Activated naive CD8-positive, alpha-beta T cell treated with anti-CD3 and anti-CD28 coated beads, Interleukin-2, amount 50 U/mL, for 24 hours (primary cell): ENCODE measurements around the gene COL8A1.

Experiments
- ATAC-seq: fragments of 150-1000 bp; cut with Tn5 transposase; one replicate; pipeline ENCODE4 v1.10.0; 2021
- DNase-seq: peaks from one replicate; pipeline ENCODE4 v3.0.0; 2021
- H3K27ac Mint-ChIP-seq: one replicate; pipeline ENCODE4 v1.8.0; 2021; ENCODE audit warnings: mild to moderate bottlenecking, mixed read lengths
- H3K27me3 Mint-ChIP-seq: one replicate; pipeline ENCODE4 v1.8.0; 2021; ENCODE audit warnings: mixed read lengths
- H3K36me3 Mint-ChIP-seq: one replicate; pipeline ENCODE4 v1.8.0; 2021; ENCODE audit warnings: low read depth, mixed read lengths
- H3K4me1 Mint-ChIP-seq: one replicate; pipeline ENCODE4 v1.8.0; 2021; ENCODE audit warnings: mixed read lengths
- H3K4me3 Mint-ChIP-seq: one replicate; pipeline ENCODE4 v1.8.0; 2021; ENCODE audit warnings: mild to moderate bottlenecking, moderate library complexity, mixed read lengths
- H3K9me3 Mint-ChIP-seq: one replicate; pipeline ENCODE4 v1.8.0; 2021; ENCODE audit warnings: mixed read lengths

The COL8A1 gene

GRCh38 chr3:99761415-99762165, 123.2 kb downstream of the COL8A1 start:
- no peak for ATAC-seq
- Mint-ChIP-seq H3K9me3 (no peaks in the 10 kb centered on the region), H3K27me3 (peaks cover 7% of the 10 kb centered on the region), H3K4me1 (no peaks in the 10 kb centered on the region), H3K36me3 (no peaks in the 10 kb centered on the region), H3K27ac (no peak overlapping the region), H3K4me3 (no peak overlapping the region)
- no peak for DNase-seq

- no peak for DNase-seq
- H3K36me3 Mint-ChIP-seq = no peaks in the 10 kb centered on the region
- no peak for ATAC-seq
- H3K4me3 Mint-ChIP-seq = no peak overlapping the region
- no peaks in the 10 kb centered on the region for H3K9me3 Mint-ChIP-seq
- peaks cover 5% of the 10 kb centered on the region for H3K27me3 Mint-ChIP-seq
- H3K27ac Mint-ChIP-seq = no peak overlapping the region
- no peaks in the 10 kb centered on the region for H3K4me1 Mint-ChIP-seq
These were observed 124.5 kb downstream of the COL8A1 start for GRCh38 chr3:99762901-99763300.

- H3K4me3 Mint-ChIP-seq = no peak overlapping the region
- no peak for ATAC-seq
These were observed 126.0 kb downstream of the COL8A1 start for GRCh38 chr3:99764377-99764776.

GRCh38 chr3:99765042-99765942, 126.9 kb downstream of the COL8A1 start:
- no peaks in the 10 kb centered on the region for H3K36me3 Mint-ChIP-seq
- H3K9me3 Mint-ChIP-seq = no peaks in the 10 kb centered on the region
- no peaks in the 10 kb centered on the region for H3K4me1 Mint-ChIP-seq
- H3K27ac Mint-ChIP-seq = no peak overlapping the region
- H3K27me3 Mint-ChIP-seq = peaks cover 6% of the 10 kb centered on the region
- DNase-seq = no peak
- H3K4me3 Mint-ChIP-seq = no peak overlapping the region
- no peak for ATAC-seq

More at GRCh38 chr3:99764377-99764776, 126.0 kb downstream of the COL8A1 start:
- Mint-ChIP-seq H3K27me3 (peaks cover 5% of the 10 kb centered on the region), H3K9me3 (no peaks in the 10 kb centered on the region), H3K27ac (no peak overlapping the region), H3K36me3 (no peaks in the 10 kb centered on the region), H3K4me1 (no peaks in the 10 kb centered on the region)
- DNase-seq = no peak

- no peak overlapping the region for H3K4me3 Mint-ChIP-seq
- H3K4me1 Mint-ChIP-seq = no peaks in the 10 kb centered on the region
- H3K36me3 Mint-ChIP-seq = no peaks in the 10 kb centered on the region
- no peak overlapping the region for H3K27ac Mint-ChIP-seq
- H3K27me3 Mint-ChIP-seq = peaks cover 5% of the 10 kb centered on the region
- no peaks in the 10 kb centered on the region for H3K9me3 Mint-ChIP-seq
- ATAC-seq (no peak), DNase-seq (no peak)
These were observed 128.9 kb downstream of the COL8A1 start for GRCh38 chr3:99767291-99767690.

GRCh38 chr3:99768126-99768525, 129.7 kb downstream of the COL8A1 start:
- peaks cover 5% of the 10 kb centered on the region for H3K27me3 Mint-ChIP-seq
- DNase-seq (no peak), ATAC-seq (no peak)
- H3K27ac Mint-ChIP-seq = no peak overlapping the region
- H3K4me1 Mint-ChIP-seq = no peaks in the 10 kb centered on the region
- no peak overlapping the region for H3K4me3 Mint-ChIP-seq
- H3K9me3 Mint-ChIP-seq = no peaks in the 10 kb centered on the region
- no peaks in the 10 kb centered on the region for H3K36me3 Mint-ChIP-seq

GRCh38 chr3:99768808-99769501, 130.6 kb downstream of the COL8A1 start:
- ATAC-seq (no peak), DNase-seq (no peak)
- Mint-ChIP-seq H3K4me1 (no peaks in the 10 kb centered on the region), H3K9me3 (no peaks in the 10 kb centered on the region), H3K36me3 (no peaks in the 10 kb centered on the region), H3K27ac (no peak overlapping the region), H3K27me3 (peaks cover 5% of the 10 kb centered on the region), H3K4me3 (no peak overlapping the region)

GRCh38 chr3:99772171-99772570, 133.8 kb downstream of the COL8A1 start:
- Mint-ChIP-seq H3K4me1 (no peaks in the 10 kb centered on the region), H3K27ac (no peak overlapping the region), H3K9me3 (no peaks in the 10 kb centered on the region), H3K36me3 (no peaks in the 10 kb centered on the region), H3K27me3 (peaks cover 7% of the 10 kb centered on the region), H3K4me3 (no peak overlapping the region)
- ATAC-seq = no peak
- no peak for DNase-seq

- Mint-ChIP-seq H3K4me1 (no peaks in the 10 kb centered on the region), H3K27me3 (peaks cover 9% of the 10 kb centered on the region), H3K9me3 (no peaks in the 10 kb centered on the region), H3K4me3 (no peak overlapping the region), H3K36me3 (no peaks in the 10 kb centered on the region), H3K27ac (no peak overlapping the region)
- ATAC-seq (no peak), DNase-seq (no peak)
These were observed 134.3 kb downstream of the COL8A1 start for GRCh38 chr3:99772671-99773070.

- peaks cover 17% of the 10 kb centered on the region for H3K27me3 Mint-ChIP-seq
- no peaks in the 10 kb centered on the region for H3K36me3 Mint-ChIP-seq
- ATAC-seq = peak; percentile 73
- no peak overlapping the region for H3K4me3 Mint-ChIP-seq
- no peaks in the 10 kb centered on the region for H3K9me3 Mint-ChIP-seq
- DNase-seq = no peak
- no peak overlapping the region for H3K27ac Mint-ChIP-seq
- no peaks in the 10 kb centered on the region for H3K4me1 Mint-ChIP-seq
These were observed 136.1 kb downstream of the COL8A1 start for GRCh38 chr3:99774467-99774866.

GRCh38 chr3:99776516-99777209, 138.3 kb downstream of the COL8A1 start:
- H3K27me3 Mint-ChIP-seq = peaks cover 16% of the 10 kb centered on the region
- no peak overlapping the region for H3K27ac Mint-ChIP-seq
- H3K4me1 Mint-ChIP-seq = no peaks in the 10 kb centered on the region
- no peaks in the 10 kb centered on the region for H3K36me3 Mint-ChIP-seq
- no peak overlapping the region for H3K4me3 Mint-ChIP-seq
- DNase-seq (no peak), ATAC-seq (no peak)
- H3K9me3 Mint-ChIP-seq = no peaks in the 10 kb centered on the region

GRCh38 chr3:99777210-99777549, 138.8 kb downstream of the COL8A1 start:
- H3K4me1 Mint-ChIP-seq = no peaks in the 10 kb centered on the region
- no peak overlapping the region for H3K27ac Mint-ChIP-seq
- no peak overlapping the region for H3K4me3 Mint-ChIP-seq
- H3K36me3 Mint-ChIP-seq = no peaks in the 10 kb centered on the region
- ATAC-seq (no peak), DNase-seq (no peak)
- peaks cover 16% of the 10 kb centered on the region for H3K27me3 Mint-ChIP-seq
- H3K9me3 Mint-ChIP-seq = no peaks in the 10 kb centered on the region

- no peaks in the 10 kb centered on the region for H3K36me3 Mint-ChIP-seq
- H3K27me3 Mint-ChIP-seq = peaks cover 16% of the 10 kb centered on the region
- no peak for DNase-seq
These were observed 139.3 kb downstream of the COL8A1 start for GRCh38 chr3:99777708-99778107.

GRCh38 chr3:99780749-99781148, 142.4 kb downstream of the COL8A1 start:
- ATAC-seq (no peak), DNase-seq (no peak)
- Mint-ChIP-seq H3K36me3 (no peaks in the 10 kb centered on the region), H3K4me1 (no peaks in the 10 kb centered on the region), H3K9me3 (no peaks in the 10 kb centered on the region), H3K27ac (no peak overlapping the region), H3K27me3 (peaks cover 23% of the 10 kb centered on the region), H3K4me3 (no peak overlapping the region)

More at GRCh38 chr3:99777708-99778107, 139.3 kb downstream of the COL8A1 start:
- Mint-ChIP-seq H3K9me3 (no peaks in the 10 kb centered on the region), H3K27ac (no peak overlapping the region), H3K4me1 (no peaks in the 10 kb centered on the region), H3K4me3 (no peak overlapping the region)
- no peak for ATAC-seq
